UCSD-AML1 (cell line): ENCODE data around the gene IQCF2.
"Not testable (repeated sequence)": the region's sequence is repeated elsewhere in the genome, so short reads cannot be mapped to it uniquely, and the experiment has no call there.

Experiments
- DNase-seq: peaks from one replicate; lab custom pipeline; 2025; ENCODE audit not compliant: unreplicated experiment; lab: John Stamatoyannopoulos, UW

Gene IQCF2

GRCh38 chr3:51860703-51861665 lies at the start of gene IQCF2:
Gene IQCF2 (plus strand): TSS chr3:51861615. CDS start chr3:51861667, 52 bp downstream.
- DNase-seq, result no peak

- DNase-seq, result no peak
Observed at GRCh38 chr3:51813539-51813938, 47.9 kb upstream of the IQCF2 start.

GRCh38 chr3:51814034-51814433 lies 47.4 kb upstream of the IQCF2 start:
- DNase-seq, result no peak

GRCh38 chr3:51815614-51816013 lies 45.8 kb upstream of the IQCF2 start:
- DNase-seq, result no peak

GRCh38 chr3:51816723-51817122 lies 44.7 kb upstream of the IQCF2 start:
- DNase-seq, result no peak

- DNase-seq, result no peak
Observed at GRCh38 chr3:51817375-51817774, 44.0 kb upstream of the IQCF2 start.

GRCh38 chr3:51819151-51819550 lies 42.3 kb upstream of the IQCF2 start:
- no peak for DNase-seq

- DNase-seq, result no peak
Observed at GRCh38 chr3:51819709-51820406, 41.6 kb upstream of the IQCF2 start.

- no peak for DNase-seq
Observed at GRCh38 chr3:51828297-51828696, 33.1 kb upstream of the IQCF2 start.

- DNase-seq, result no peak
Observed at GRCh38 chr3:51830345-51830744, 31.1 kb upstream of the IQCF2 start.

- DNase-seq, result no peak
Observed at GRCh38 chr3:51830836-51831385, 30.5 kb upstream of the IQCF2 start.

GRCh38 chr3:51836606-51837005 lies 24.8 kb upstream of the IQCF2 start:
- DNase-seq, result no peak

- DNase-seq, result no peak
Observed at GRCh38 chr3:51845129-51845528, 16.3 kb upstream of the IQCF2 start.

GRCh38 chr3:51855411-51855810 lies 6.0 kb upstream of the IQCF2 start:
- not testable (repeated sequence) for DNase-seq

- DNase-seq, result no peak
Observed at GRCh38 chr3:51862886-51863285, 1.5 kb downstream of the IQCF2 start.

GRCh38 chr3:51868896-51869295 lies 7.5 kb downstream of the IQCF2 start:
- not testable (repeated sequence) for DNase-seq

- no peak for DNase-seq
Observed at GRCh38 chr3:51869304-51869703, 7.9 kb downstream of the IQCF2 start.

- no peak for DNase-seq
Observed at GRCh38 chr3:51873253-51873766, 11.9 kb downstream of the IQCF2 start.

GRCh38 chr3:51873876-51874275 lies 12.5 kb downstream of the IQCF2 start:
- no peak for DNase-seq

GRCh38 chr3:51874411-51874810 lies 13.0 kb downstream of the IQCF2 start:
- no peak for DNase-seq

GRCh38 chr3:51874889-51875288 lies 13.5 kb downstream of the IQCF2 start:
- DNase-seq, result no peak

GRCh38 chr3:51875501-51875900 lies 14.1 kb downstream of the IQCF2 start, which contains the start of gene IQCF5:
Gene IQCF5 (minus strand): TSS chr3:51875601. CDS start chr3:51875531, 70 bp downstream.
- DNase-seq, result no peak
